H1 (cell line): ENCODE data around the gene MCM3AP. TPM values are rescaled to one million over a fixed set of nuclear protein-coding genes. Genes with fewer than 3 reads are reported as not detected.

Experiments
- GABPA ChIP-seq: IDR thresholded peaks from 2 replicates; pipeline ENCODE4 v1.6.1; 2011; ENCODE audit warnings: mild to moderate bottlenecking, low read length, moderate library complexity, borderline replicate concordance; ENCODE audit not compliant: insufficient read depth
- RNF2 ChIP-seq: fragments of 200-900, 300-1000 bp; sonication (generic); IDR thresholded peaks from 2 replicates; pipeline ENCODE4 v1.7.1; 2016; ENCODE audit warnings: borderline replicate concordance, low read depth, mild to moderate bottlenecking, antibody characterized with exemption, low read length; ENCODE audit not compliant: poor library complexity, severe bottlenecking; ENCODE audit errors: missing control alignments
- polyA plus RNA-seq, 7 experiments: library from polyadenylated mRNA; depleted of rRNA in 3 of 7; stranded (reverse) in 5 of 7; unstranded in 2 of 7; fragments of >200 nt in 5 of 7; fragments of 200-250 nt in 2 of 7; gene quantifications; 1 replicate in 5 of 7; 2 replicates in 1 of 7; 4 replicates in 1 of 7; pipeline versions ENCODE4 v1.2.1 to v1.2.3, GENCODE V29; 2011 to 2013; ENCODE audit warnings: missing spikeins in 2 of 7, mixed read lengths in 2 of 7
- total RNA-seq: library from RNA; stranded (reverse); fragmentation: NEBNext Ultra II Directional; extraction: Animal tissue kit (Norgen Biotek cat#: 25700); gene quantifications from 2 replicates; pipeline ENCODE4 v1.2.1, GENCODE V29; 2021
- TF ChIP-seq, protein P1 (sequence below), 3 experiments: IDR thresholded peaks; 1 replicate in 2 of 3; 2 replicates in 1 of 3; pipeline versions ENCODE4 v1.5.1 to v1.6.1; 2011; ENCODE audit warnings: low read length in 3 of 3, mild to moderate bottlenecking in 3 of 3, inconsistent platforms in 2 of 3, low read depth in 1 of 3, moderate library complexity in 1 of 3; ENCODE audit not compliant: insufficient read depth in 1 of 3; ENCODE audit errors: control extremely low read depth in 1 of 3

MCM3AP gene
- total and polyA plus RNA-seq, 2 of the 8 experiments (the other 6 are each of a cell fraction or from before 2014, with no cell fraction given), result 37.2 to 119 TPM

DNA sequence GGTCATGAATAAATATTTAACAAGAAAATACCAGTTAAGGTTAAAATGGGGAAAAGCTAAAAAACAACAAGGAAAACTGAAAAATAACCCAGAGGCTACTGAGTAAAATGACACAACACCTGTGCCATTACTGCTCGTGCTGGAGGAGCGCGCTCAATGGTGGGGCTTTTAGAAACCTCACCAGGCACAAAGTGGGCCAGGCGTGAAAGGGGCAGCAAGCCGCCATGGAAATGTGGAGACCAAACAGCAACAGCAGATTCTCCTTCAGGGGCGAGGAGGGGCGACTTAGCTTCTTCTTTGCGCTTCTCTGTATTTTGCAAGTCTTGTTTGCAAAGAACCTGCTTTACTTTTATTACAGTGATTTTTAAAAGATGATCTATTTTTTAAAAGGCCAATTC is 82.2 kb downstream of the MCM3AP start (continued):
- TF ChIP-seq, protein P1, sequence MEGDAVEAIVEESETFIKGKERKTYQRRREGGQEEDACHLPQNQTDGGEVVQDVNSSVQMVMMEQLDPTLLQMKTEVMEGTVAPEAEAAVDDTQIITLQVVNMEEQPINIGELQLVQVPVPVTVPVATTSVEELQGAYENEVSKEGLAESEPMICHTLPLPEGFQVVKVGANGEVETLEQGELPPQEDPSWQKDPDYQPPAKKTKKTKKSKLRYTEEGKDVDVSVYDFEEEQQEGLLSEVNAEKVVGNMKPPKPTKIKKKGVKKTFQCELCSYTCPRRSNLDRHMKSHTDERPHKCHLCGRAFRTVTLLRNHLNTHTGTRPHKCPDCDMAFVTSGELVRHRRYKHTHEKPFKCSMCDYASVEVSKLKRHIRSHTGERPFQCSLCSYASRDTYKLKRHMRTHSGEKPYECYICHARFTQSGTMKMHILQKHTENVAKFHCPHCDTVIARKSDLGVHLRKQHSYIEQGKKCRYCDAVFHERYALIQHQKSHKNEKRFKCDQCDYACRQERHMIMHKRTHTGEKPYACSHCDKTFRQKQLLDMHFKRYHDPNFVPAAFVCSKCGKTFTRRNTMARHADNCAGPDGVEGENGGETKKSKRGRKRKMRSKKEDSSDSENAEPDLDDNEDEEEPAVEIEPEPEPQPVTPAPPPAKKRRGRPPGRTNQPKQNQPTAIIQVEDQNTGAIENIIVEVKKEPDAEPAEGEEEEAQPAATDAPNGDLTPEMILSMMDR (IDR thresholded peaks at IDR 0.05; ENCODE audit: control extremely low read depth in 1 of 3, insufficient read depth in 1 of 3, low read depth in 1 of 3, low read length in 3 of 3), result no peak
- TF ChIP-seq GABPA (no peak), RNF2 (no peak)
